OCI-LY7 (cell line): ENCODE results near the gene ACTBL2.

Experiments
- EZH2phosphoT487 ChIP-seq: fragments of 200-600 bp; sonication (generic); IDR thresholded peaks from 2 replicates; pipeline ENCODE4 v1.6.1; 2018; ENCODE audit warnings: low read depth, borderline replicate concordance, mild to moderate bottlenecking, mixed run types, antibody characterized with exemption, low read length, moderate library complexity, mixed read lengths
- TF ChIP-seq, protein P1 (sequence below): fragments of 200-600 bp; sonication (generic); conservative IDR thresholded peaks from 2 replicates; pipeline ENCODE4 v1.5.1; 2014; ENCODE audit warnings: mild to moderate bottlenecking, antibody characterized with exemption, low read length, moderate library complexity, mixed read lengths

DNA sequence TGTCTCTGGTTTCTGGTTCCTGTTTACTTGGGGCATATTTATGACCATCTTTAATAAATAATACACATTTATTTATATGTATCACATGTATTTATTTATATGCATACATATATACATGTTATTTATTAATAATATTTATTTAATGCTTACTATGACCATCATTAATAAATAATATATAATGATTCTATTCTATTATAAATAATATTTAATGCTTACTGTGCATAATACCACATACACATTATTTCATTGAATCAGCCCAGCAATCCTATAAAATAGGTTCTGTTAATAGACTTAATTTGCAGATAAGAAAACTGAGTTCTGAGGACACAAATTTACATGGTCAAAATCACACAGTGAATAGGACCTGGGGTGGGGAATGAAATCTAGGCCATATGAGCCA is 24.2 kb downstream of the ACTBL2 start:
- no peak for TF ChIP-seq EZH2phosphoT487
- TF ChIP-seq, protein P1, sequence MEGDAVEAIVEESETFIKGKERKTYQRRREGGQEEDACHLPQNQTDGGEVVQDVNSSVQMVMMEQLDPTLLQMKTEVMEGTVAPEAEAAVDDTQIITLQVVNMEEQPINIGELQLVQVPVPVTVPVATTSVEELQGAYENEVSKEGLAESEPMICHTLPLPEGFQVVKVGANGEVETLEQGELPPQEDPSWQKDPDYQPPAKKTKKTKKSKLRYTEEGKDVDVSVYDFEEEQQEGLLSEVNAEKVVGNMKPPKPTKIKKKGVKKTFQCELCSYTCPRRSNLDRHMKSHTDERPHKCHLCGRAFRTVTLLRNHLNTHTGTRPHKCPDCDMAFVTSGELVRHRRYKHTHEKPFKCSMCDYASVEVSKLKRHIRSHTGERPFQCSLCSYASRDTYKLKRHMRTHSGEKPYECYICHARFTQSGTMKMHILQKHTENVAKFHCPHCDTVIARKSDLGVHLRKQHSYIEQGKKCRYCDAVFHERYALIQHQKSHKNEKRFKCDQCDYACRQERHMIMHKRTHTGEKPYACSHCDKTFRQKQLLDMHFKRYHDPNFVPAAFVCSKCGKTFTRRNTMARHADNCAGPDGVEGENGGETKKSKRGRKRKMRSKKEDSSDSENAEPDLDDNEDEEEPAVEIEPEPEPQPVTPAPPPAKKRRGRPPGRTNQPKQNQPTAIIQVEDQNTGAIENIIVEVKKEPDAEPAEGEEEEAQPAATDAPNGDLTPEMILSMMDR = no peak
